IPS-15b (cell line): ENCODE measurements around the gene KBTBD8.

Experiments used
- H3K27me3 ChIP-seq: one replicate; pipeline ENCODE4 v1.6.1; 2013; ENCODE audit warnings: low read length; ENCODE audit not compliant: control insufficient read depth, insufficient read depth
- H3K36me3 ChIP-seq: one replicate; pipeline ENCODE4 v1.6.1; 2013; ENCODE audit warnings: low read length; ENCODE audit not compliant: control insufficient read depth, insufficient read depth
- H3K4me1 ChIP-seq: one replicate; pipeline ENCODE4 v1.6.1; 2013; ENCODE audit warnings: mild to moderate bottlenecking, low read length; ENCODE audit not compliant: control insufficient read depth, insufficient read depth
- H3K4me3 ChIP-seq: one replicate; pipeline ENCODE4 v1.5.1; 2013; ENCODE audit warnings: low read depth, low read length
- H3K9ac ChIP-seq: one replicate; pipeline ENCODE4 v1.6.1; 2013; ENCODE audit warnings: low read depth, mild to moderate bottlenecking, low read length
- H3K9me3 ChIP-seq: one replicate; pipeline ENCODE4 v1.6.1; 2013; ENCODE audit warnings: mild to moderate bottlenecking, low read length; ENCODE audit not compliant: control insufficient read depth, insufficient read depth

Gene KBTBD8

DNA sequence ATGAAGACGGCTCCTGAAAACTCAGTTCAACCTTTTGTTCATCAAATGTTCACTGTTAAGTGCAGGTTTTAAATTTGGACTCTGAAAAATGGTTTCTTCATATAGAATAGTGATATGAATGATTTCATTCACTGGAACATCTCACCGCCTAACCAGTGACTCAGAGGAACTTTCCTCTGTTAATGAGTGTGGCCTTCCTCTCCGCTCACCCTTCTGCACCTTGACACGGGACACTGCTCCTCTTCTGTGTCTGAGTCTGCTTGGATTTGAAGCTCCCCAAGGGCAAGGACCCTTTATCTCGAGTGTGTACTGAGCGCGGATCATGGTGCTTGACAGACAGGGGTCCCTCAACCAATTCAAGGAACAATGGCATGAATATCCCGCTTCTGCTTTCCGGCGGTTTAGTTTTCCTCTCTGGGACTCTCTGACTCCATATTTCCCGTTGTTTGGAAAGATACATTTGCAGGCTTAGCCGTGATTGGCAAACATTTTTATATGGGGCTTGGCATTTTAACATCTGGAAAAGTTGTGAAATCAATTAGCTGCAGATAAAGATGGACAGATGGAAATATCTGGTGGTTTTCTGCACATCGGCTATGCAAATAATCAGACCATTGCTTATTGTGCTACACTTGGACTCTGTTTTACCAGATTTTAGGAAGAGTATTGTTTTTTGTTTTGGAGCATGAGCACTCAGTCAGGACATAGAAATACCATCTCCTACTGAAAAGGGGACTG, 20.9 kb downstream of the KBTBD8 start:
- Histone ChIP-seq H3K9me3 (no peaks in the 10 kb centered on the region), H3K4me1 (no peaks in the 10 kb centered on the region), H3K4me3 (no peak overlapping the region), H3K27me3 (no peaks in the 10 kb centered on the region), H3K36me3 (no peaks in the 10 kb centered on the region), H3K9ac (no peak overlapping the region)

DNA sequence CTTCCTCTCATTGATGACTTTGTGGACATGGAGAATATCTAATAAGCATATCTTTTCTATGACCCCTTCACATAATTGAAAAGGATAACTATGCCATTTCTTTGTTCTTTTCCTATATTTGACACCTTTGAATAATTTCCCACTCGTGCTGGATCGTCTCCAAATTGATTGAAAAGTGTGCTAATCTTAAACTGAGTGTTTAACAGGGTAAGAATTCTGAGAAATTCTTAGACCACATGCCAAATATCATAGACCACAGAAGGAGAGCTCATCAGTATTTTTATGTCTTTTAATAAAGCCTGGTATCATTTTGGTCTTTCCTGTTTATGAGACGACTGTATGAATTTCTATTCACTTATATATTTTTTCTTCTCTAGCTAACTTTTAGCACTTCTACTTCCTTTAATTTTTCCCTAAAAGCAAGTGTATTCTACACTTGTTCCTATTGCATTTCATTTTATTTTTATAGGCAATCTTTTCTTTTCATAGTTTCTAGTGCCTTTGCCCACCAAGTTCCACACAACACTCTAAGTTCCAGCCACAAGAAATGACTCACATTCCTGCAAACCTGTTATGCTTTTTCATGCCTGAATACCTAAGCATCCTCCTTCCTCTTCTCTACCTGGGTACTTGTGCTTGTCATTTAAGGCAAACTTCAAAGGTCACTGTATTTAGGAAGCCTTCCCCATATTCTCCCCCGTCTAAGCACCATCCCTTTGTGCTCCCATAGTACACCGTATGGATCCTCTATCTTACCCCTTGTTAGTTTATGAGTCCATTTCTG, 30.1 kb downstream of the KBTBD8 start:
- no peaks in the 10 kb centered on the region for H3K9me3 ChIP-seq
- no peak overlapping the region for H3K4me3 ChIP-seq
- no peaks in the 10 kb centered on the region for H3K4me1 ChIP-seq
- H3K27me3 ChIP-seq, result no peaks in the 10 kb centered on the region
- H3K36me3 ChIP-seq, result no peaks in the 10 kb centered on the region
- no peak overlapping the region for H3K9ac ChIP-seq

DNA sequence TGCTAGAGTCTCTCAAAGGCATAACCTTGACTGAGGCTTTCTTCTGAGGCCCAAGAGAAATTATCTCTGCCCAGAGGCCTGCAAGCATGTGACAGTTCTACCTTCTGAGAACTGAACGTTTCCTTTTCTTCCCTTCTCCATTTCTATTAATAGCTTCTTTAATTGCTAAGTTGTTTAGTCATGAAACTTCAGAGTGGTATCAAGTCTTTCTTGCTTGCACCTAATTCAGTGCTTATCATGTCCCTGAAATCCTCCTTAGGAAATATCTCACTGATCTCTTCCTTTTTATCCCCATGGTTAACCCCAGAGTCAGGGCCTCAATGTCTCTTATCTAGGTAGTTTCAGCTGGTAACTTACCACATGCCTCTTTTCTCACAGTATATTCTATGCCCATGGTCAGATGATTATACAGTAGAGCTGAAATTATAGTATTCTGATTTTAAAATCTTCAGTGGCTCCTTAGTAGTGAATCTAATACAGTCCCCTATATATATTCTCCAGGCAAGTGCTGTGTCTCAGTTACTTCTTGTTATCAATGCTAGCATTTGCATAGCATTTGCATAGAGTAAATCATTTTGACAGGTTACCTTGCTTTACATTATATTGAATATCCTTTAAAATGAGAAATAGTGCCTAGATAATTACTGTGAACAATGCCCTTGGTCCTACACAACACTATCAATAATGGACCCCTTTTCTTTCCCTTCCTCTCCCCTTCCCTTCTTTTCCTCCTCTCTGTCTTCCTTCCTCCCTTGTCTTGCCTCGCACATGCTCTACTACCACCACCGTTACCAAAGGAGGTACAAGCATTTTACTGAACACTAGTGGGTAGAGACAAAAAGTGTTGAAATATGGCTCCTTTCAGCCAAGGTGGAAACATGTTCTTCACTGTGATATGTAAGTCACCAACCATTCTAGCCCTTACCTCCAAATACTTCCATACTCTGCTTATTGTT, 33.0 kb downstream of the KBTBD8 start:
- no peak overlapping the region for H3K4me3 ChIP-seq
- no peak overlapping the region for H3K9ac ChIP-seq
- H3K4me1 ChIP-seq, result no peaks in the 10 kb centered on the region

DNA sequence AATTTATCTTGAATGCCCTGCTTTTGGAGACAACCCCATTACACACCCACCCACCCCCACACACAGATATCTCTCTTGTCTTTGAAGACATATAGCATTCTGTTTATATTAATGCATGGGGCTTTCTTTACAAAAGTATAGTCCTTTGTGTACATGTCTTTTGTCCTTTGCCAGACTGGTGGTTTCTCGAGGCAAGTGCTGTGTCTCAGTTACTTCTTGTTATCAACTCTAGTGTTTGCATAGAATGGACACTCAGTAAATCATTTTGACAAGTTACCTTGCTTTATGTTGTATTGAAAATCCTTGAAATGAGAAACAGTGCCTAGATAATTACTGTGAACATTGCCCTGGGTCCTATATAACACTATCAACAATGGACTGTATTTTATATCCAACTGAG, 33.9 kb downstream of the KBTBD8 start:
- no peaks in the 10 kb centered on the region for H3K27me3 ChIP-seq
- no peak overlapping the region for H3K4me3 ChIP-seq
- H3K36me3 ChIP-seq, result no peaks in the 10 kb centered on the region
- H3K4me1 ChIP-seq, result no peaks in the 10 kb centered on the region
- no peak overlapping the region for H3K9ac ChIP-seq
- no peaks in the 10 kb centered on the region for H3K9me3 ChIP-seq

More for the DNA sequence above, 33.0 kb downstream of the KBTBD8 start:
- H3K27me3 ChIP-seq, result no peaks in the 10 kb centered on the region
- H3K36me3 ChIP-seq, result no peaks in the 10 kb centered on the region
- H3K9me3 ChIP-seq, result no peaks in the 10 kb centered on the region

DNA sequence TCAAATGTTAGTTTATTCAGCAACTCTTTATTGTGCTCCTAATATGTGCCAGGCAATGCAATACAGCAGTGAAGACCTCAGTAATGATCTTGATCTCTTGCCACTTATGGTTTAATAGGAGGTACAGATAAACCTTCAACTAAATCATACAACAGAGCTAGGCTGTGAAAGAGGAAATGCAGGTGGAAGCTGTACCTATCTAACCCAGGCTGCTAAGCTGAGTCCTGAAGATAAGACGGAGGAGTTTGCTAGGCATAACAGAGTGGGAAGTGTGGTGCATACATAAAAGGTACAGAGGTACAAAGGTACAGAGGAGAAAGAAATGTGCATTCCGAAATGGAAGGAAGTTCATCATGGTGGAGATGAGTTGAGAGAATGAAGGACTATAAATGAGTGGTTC, 35.0 kb downstream of the KBTBD8 start:
- H3K4me1 ChIP-seq, result no peaks in the 10 kb centered on the region

DNA sequence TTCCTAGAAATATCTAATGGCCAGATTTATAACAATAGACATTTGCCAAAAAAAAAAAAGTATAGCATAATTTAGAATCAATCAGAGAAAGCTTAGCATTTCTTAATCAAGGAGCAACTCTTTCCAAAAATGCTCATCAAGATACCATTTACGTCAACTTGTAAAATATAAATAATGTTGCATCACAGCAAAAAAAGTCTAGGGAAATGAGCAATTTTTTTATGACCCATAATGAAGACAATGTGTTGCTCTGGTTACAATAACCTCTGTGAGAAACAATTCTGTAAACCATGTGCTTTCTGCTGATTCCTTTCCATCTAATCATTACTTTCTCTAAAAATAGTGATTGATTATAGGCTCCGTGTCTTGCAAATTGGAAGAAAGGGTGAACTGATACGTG, 36.3 kb downstream of the KBTBD8 start:
- Histone ChIP-seq H3K4me3 (no peak overlapping the region), H3K36me3 (no peaks in the 10 kb centered on the region), H3K4me1 (no peaks in the 10 kb centered on the region), H3K9ac (no peak overlapping the region), H3K9me3 (no peaks in the 10 kb centered on the region), H3K27me3 (no peaks in the 10 kb centered on the region)

More for the DNA sequence above, 35.0 kb downstream of the KBTBD8 start:
- no peaks in the 10 kb centered on the region for H3K9me3 ChIP-seq
- no peaks in the 10 kb centered on the region for H3K27me3 ChIP-seq
- H3K4me3 ChIP-seq, result no peak overlapping the region
- no peak overlapping the region for H3K9ac ChIP-seq
- H3K36me3 ChIP-seq, result no peaks in the 10 kb centered on the region

DNA sequence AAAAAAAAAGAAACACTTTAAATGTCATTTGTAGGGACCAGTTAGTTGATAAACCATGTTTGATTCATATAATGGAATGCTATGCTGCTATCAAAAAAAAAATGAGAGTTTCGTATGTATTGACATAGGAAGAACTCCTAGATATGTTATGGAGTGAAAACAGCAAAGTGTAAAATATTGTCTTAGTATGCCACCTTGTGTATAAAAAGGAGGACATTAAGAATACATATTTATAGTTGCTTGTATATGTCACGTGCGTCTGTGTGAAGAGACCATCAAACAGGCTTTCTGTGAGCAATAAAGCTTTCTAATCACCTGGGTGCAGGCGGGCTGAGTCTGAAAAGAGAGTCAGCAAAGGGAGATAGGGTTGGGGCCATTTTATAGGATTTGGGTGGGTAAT, 39.5 kb downstream of the KBTBD8 start:
- Histone ChIP-seq H3K9me3 (no peaks in the 10 kb centered on the region), H3K27me3 (no peaks in the 10 kb centered on the region), H3K4me1 (no peaks in the 10 kb centered on the region), H3K36me3 (no peaks in the 10 kb centered on the region), H3K9ac (no peak overlapping the region), H3K4me3 (no peak overlapping the region)

DNA sequence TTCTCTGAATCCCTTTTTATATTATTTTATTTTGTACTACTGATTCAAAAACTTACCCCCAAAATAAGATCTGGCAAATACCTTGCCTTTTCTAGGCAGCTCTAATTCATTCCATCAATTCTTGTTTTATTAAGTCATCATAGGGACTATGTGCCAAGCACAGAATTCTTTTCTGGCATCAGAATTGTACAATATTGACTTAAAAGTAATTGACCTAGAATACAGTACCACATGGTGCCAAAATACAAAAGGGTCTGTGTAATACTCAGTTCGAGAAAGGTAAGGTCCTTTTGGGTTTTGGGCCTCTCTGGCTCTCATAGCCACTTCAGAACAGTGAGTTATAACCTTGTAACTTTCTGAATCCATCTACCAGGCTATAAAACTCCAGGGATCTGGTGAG, 46.2 kb downstream of the KBTBD8 start:
- Histone ChIP-seq H3K4me3 (no peak overlapping the region), H3K36me3 (no peaks in the 10 kb centered on the region), H3K4me1 (no peaks in the 10 kb centered on the region), H3K27me3 (no peaks in the 10 kb centered on the region), H3K9me3 (no peaks in the 10 kb centered on the region), H3K9ac (no peak overlapping the region)

DNA sequence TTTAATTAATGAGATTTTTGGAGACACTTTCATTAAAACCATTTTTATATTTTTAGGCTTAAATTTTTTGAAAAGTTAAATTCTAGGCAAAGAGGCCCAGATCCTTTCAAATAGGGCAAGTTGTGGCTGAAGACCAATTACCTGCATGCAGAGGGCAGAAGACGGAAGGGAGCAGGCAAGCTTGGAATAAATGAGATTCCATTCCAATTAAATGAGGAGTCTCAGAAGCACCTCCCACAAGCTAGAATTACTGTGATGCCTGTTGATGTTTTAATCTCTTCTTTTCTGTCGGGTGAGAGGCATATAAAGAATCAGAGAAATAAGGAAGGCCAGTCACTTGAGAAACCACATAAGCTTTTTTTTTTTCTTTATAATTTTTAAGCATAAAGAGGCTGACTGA, 46.8 kb downstream of the KBTBD8 start:
- Histone ChIP-seq H3K27me3 (no peaks in the 10 kb centered on the region), H3K4me3 (no peak overlapping the region), H3K4me1 (no peaks in the 10 kb centered on the region), H3K36me3 (no peaks in the 10 kb centered on the region), H3K9me3 (no peaks in the 10 kb centered on the region), H3K9ac (no peak overlapping the region)

DNA sequence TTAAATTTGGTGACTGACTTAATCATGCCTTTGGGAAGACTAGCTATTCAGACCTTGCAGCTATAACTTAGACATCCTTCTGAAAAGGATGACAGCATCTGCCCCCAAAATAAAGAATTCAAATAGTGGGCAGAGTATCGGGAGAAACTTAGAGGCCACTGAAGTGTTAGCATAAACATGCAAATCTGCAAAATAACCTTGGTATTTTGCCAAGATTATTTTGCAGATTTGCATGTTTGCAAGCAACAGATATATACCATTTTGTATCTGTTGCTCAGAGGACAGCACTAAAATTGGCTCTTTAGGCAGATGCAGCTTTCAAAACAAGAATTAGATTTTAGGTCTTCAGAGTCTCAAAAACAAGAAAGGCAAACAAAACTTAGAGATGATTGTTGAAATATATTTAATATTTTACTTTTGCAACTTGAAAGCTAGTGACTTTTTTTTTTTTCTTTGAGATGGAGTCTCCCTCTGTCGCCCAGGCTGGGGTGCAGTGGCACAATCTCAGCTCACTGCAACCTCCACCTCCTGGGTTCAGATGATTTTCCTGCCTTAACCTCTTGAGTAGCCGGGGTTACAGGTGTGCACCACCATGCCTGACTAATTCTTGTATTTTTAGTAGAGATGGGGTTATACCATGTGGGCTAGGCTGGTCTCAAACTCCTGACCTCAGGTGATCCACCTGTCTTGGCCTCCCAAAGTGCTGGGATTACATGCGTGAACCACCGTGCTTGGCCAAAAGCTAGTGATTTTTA, 47.8 kb downstream of the KBTBD8 start:
- Histone ChIP-seq H3K36me3 (no peaks in the 10 kb centered on the region), H3K9me3 (no peaks in the 10 kb centered on the region), H3K4me3 (no peak overlapping the region), H3K9ac (no peak overlapping the region), H3K4me1 (no peaks in the 10 kb centered on the region), H3K27me3 (no peaks in the 10 kb centered on the region)

DNA sequence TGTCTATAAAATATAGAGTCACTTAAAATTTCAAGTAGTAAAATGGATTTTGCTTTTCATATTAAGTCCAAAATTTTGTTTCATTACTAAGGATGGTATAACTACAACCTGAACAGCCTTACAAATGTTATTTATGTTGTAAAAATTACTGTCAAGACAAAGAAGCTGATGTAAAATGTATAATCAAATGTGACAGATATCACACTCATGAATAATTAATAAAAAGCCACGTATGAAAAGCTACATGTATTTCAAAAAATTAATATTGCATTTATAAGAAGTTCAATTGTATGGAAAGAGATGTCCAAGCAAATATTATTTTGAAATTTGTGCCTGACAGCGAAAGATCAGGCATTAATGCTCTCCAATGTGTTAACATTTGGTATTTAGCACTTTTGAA, 48.9 kb downstream of the KBTBD8 start:
- no peaks in the 10 kb centered on the region for H3K4me1 ChIP-seq
- no peak overlapping the region for H3K9ac ChIP-seq
- no peaks in the 10 kb centered on the region for H3K36me3 ChIP-seq
- H3K27me3 ChIP-seq, result no peaks in the 10 kb centered on the region
- no peak overlapping the region for H3K4me3 ChIP-seq
- no peaks in the 10 kb centered on the region for H3K9me3 ChIP-seq
